ENCODE results near the gene PRKAR1B. TPM values are rescaled to one million over a fixed set of nuclear protein-coding genes. Genes with fewer than 3 reads are reported as not detected.

Gene PRKAR1B
- total RNA-seq, 4 donors from 2014 or later: 3.8 to 11.6 (median 6.3) TPM

DNA sequence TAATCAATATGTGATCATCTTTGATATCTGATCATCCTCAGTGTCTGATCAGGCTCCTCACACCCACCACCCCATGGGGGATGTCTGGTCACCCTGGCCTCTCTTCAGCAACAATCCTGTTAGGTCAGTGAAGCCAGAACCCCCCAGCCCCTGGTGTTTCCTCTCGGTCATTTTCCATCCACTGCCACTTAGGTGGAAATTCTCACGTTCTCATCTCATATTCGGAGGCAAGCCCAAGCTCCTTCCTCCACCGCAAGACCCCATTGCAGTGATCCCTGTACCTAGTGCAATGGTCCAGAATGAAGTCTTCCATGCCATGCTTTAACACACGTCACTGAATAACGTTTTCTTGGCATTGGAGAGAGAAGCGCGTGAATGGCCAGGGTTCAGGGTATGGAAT is 103.6 kb downstream of the PRKAR1B start:
- TF ChIP-seq, protein P1, sequence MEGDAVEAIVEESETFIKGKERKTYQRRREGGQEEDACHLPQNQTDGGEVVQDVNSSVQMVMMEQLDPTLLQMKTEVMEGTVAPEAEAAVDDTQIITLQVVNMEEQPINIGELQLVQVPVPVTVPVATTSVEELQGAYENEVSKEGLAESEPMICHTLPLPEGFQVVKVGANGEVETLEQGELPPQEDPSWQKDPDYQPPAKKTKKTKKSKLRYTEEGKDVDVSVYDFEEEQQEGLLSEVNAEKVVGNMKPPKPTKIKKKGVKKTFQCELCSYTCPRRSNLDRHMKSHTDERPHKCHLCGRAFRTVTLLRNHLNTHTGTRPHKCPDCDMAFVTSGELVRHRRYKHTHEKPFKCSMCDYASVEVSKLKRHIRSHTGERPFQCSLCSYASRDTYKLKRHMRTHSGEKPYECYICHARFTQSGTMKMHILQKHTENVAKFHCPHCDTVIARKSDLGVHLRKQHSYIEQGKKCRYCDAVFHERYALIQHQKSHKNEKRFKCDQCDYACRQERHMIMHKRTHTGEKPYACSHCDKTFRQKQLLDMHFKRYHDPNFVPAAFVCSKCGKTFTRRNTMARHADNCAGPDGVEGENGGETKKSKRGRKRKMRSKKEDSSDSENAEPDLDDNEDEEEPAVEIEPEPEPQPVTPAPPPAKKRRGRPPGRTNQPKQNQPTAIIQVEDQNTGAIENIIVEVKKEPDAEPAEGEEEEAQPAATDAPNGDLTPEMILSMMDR (IDR thresholded peaks at IDR 0.05; ENCODE audit: low read depth): no peak

DNA sequence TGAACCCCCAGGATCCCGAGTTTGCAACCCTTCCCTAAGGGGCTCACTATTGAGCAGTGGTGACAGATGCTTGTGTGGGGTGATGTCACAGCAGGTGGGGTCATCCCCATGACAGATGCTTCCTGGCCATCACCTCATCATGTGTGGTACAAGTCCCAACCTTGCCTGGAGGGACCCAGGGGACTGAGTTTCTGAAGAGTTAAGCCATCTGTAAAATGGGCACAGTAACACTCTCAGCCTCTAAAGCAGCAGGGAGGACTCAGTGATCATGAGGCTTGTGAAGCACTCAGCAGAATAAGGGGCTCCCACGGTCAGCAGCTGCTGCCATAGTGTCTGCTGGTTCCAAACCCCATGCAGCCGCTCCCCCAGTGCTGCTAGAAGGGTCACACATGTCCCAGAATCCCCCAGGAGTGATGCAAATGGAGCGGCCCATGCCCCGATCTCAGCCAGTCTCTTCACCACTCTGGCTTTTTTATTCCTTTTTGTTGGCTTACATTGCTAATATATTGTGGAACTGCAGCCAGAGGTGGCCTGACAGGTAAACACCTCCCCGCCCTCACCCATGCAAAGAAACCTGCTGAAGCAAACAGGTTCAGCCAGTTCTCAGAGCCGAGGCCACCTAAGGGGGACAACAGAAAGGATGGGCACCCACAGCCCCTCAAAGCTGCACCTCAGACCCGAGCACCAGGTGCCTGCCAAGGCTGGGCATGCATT is 105.4 kb downstream of the PRKAR1B start:
- TF ChIP-seq, protein P1 (IDR thresholded peaks at IDR 0.05; ENCODE audit: low read depth): no peak

DNA sequence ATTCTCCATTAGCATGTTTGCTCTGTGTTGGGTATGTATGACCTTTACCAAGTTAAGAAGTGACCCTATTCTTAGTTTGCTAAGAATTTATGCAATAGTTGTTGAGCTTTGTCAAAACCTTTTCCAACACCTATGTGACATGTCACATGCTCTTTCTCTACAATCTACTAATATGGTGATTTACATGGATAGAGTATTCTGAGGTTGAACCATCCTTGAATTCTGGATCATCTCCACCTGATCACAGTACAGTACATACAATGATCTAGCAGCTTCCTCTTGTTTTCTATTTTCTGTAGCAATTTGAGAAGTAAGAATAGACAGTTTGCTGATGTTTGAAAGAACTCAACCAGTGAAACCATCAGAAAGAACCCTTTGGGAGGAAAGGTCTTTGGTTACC is 106.2 kb downstream of the PRKAR1B start:
- TF ChIP-seq, protein P1 (IDR thresholded peaks at IDR 0.05; ENCODE audit: low read depth): no peak

DNA sequence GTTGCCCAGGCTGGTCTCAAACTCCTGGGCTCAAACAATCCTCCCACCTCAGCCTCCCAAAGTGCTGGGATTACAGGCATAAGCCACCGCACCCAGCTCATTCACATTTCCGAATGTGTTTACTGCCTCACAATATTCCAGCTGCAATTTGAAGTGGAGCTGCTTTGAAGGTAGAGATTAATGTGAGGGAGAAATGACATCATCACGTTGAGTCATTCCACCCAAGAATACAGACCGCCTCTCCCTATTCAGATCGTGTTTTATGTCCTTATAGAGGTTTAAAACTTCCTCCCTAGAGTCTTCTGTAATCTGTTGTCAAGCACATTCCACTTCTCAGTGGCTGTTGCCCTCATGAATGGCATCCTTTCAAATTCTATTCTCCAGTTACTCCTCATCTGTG is 107.0 kb downstream of the PRKAR1B start:
- TF ChIP-seq, protein P1 (IDR thresholded peaks at IDR 0.05; ENCODE audit: low read depth): no peak

DNA sequence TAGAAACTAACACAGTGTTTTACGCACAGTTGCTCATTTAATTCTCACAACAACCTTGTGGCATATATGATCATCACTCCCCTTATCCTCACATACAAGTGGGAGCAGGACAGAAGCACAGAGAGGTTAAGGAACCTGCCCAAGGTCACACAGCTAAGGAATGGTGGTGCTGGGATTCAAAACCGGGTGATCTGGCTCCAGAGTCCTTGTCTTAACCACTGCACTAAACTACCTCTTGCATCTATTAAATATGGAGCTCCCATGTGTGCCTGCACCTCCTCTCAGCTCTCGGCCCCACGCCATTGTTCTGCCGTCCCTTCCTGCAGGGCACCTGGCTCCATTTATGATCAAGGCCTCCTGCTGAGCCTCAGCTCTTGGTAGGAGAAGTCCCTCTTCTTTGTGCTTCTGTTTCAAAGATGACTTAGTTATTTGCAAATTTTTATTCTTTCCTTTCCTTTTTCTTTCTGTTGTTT is 107.7 kb downstream of the PRKAR1B start:
- TF ChIP-seq, protein P1 (IDR thresholded peaks at IDR 0.05; ENCODE audit: low read depth): no peak

DNA sequence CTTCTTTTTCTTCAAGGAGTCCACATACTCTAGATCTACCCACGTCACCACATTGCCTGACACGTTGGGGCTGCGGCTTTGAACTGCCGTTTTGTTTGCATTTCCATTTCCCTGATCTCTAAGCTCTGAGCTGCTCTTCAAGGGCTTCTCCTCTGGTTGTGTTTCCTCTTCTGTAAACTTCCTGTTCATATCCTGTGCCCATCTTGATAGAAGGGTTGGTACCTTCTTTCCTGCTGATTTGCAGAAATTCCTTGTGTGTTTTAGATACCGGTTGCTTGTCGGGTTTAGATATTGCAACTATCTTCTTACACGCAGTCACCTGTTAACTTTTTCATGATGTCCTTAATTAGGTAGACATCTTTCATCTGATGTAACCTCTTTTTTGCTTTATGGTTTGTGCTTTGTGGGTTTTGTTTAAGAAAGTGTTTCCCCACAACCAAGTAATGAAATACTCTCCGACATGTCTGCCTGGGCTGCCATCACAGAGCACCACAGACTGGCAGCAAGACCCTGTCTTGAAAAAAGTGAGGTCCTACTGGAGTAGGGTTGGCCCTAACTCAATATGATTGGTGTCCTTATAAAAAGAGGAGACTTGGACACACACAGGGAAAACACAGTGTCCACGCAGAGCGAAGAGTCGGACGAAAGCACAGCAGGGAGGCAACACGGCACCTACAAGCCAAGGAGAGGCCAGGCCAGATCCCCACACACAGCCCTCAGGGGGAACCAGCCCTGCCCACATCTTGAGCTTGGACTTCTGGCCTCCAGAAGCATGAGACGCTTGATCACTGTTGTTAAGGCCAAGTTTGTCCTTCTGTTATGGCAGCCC is 108.3 kb downstream of the PRKAR1B start:
- TF ChIP-seq, protein P1 (IDR thresholded peaks at IDR 0.05; ENCODE audit: low read depth): no peak

Data from subcutaneous adipose tissue (tissue), 4 donors.